H9 (cell line): ENCODE measurements around the gene AQP10. TPM values are rescaled to one million over a fixed set of nuclear protein-coding genes. Genes with fewer than 3 reads are reported as not detected.

Source experiments
- DNase-seq: peaks from one replicate; pipeline ENCODE4 v3.0.0-alpha.2; 2017
- H2AFZ ChIP-seq: one replicate; pipeline ENCODE4 v1.6.1; 2013; ENCODE audit warnings: mild to moderate bottlenecking, low read length, control low read depth, moderate library complexity
- H2AK5ac ChIP-seq: 2 replicates; pipeline ENCODE4 v1.6.1; 2013; ENCODE audit warnings: low read length, control low read depth, mixed read lengths; ENCODE audit not compliant: insufficient read length
- H2BK120ac ChIP-seq: one replicate; pipeline ENCODE4 v1.6.1; 2013; ENCODE audit warnings: low read depth, mild to moderate bottlenecking, low read length, control low read depth, inconsistent platforms; ENCODE audit not compliant: poor library complexity, severe bottlenecking
- H2BK12ac ChIP-seq: 2 replicates; pipeline ENCODE4 v1.6.1; 2013; ENCODE audit warnings: low read length, control low read depth, mixed read lengths, low read depth; ENCODE audit not compliant: insufficient read length
- H2BK15ac ChIP-seq: 2 replicates; pipeline ENCODE4 v1.6.1; 2013; ENCODE audit warnings: low read depth, low read length, control low read depth
- H2BK20ac ChIP-seq: one replicate; pipeline ENCODE4 v1.6.1; 2013; ENCODE audit warnings: low read depth, mild to moderate bottlenecking, low read length, control low read depth, inconsistent platforms; ENCODE audit not compliant: poor library complexity, severe bottlenecking
- H2BK5ac ChIP-seq: 2 replicates; pipeline ENCODE4 v1.6.1; 2013; ENCODE audit warnings: low read length, control low read depth, mixed read lengths; ENCODE audit not compliant: insufficient read length
- H3K14ac ChIP-seq: 2 replicates; pipeline ENCODE4 v1.6.1; 2013; ENCODE audit warnings: low read length, control low read depth; ENCODE audit not compliant: insufficient read depth
- H3K18ac ChIP-seq: 2 replicates; pipeline ENCODE4 v1.6.1; 2013; ENCODE audit warnings: low read depth, mild to moderate bottlenecking, mixed read lengths, low read length, control low read depth; ENCODE audit not compliant: insufficient read length
- H3K23ac ChIP-seq: 2 replicates; pipeline ENCODE4 v1.6.1; 2013; ENCODE audit warnings: low read length, control low read depth, mixed read lengths, low read depth; ENCODE audit not compliant: insufficient read length
- H3K23me2 ChIP-seq: 2 replicates; pipeline ENCODE4 v1.6.1; 2013; ENCODE audit warnings: low read depth, mild to moderate bottlenecking, mixed read lengths, low read length, control low read depth; ENCODE audit not compliant: insufficient read length, poor library complexity, severe bottlenecking
- H3K27ac ChIP-seq: 2 replicates; pipeline ENCODE4 v1.5.1; 2013; ENCODE audit warnings: low read length, control low read depth, mixed read lengths, low read depth; ENCODE audit not compliant: insufficient read length
- H3K27me3 ChIP-seq: 2 replicates; pipeline ENCODE4 v1.6.1; 2013; ENCODE audit warnings: low read length, control low read depth, inconsistent platforms; ENCODE audit not compliant: insufficient read depth
- H3K4ac ChIP-seq: 2 replicates; pipeline ENCODE4 v1.6.1; 2013; ENCODE audit warnings: low read depth, mild to moderate bottlenecking, control low read depth, inconsistent platforms, low read length, moderate library complexity
- H3K4me1 ChIP-seq: 2 replicates; pipeline ENCODE4 v1.6.1; 2013; ENCODE audit warnings: low read length, control low read depth, inconsistent platforms; ENCODE audit not compliant: insufficient read depth
- H3K4me2 ChIP-seq: 2 replicates; pipeline ENCODE4 v1.6.1; 2013; ENCODE audit warnings: low read length, control low read depth, mixed read lengths; ENCODE audit not compliant: insufficient read length, insufficient read depth
- H3K56ac ChIP-seq: 2 replicates; pipeline ENCODE4 v1.6.1; 2013; ENCODE audit warnings: low read depth, mild to moderate bottlenecking, mixed read lengths, low read length, control low read depth; ENCODE audit not compliant: insufficient read length
- H3K79me1 ChIP-seq: 2 replicates; pipeline ENCODE4 v1.6.1; 2013; ENCODE audit warnings: low read depth, mild to moderate bottlenecking, moderate library complexity, low read length, control low read depth, inconsistent platforms; ENCODE audit not compliant: insufficient read depth, poor library complexity, severe bottlenecking
- H3K79me2 ChIP-seq: 2 replicates; pipeline ENCODE4 v1.6.1; 2013; ENCODE audit warnings: low read length, control low read depth, inconsistent platforms; ENCODE audit not compliant: insufficient read depth
- H3K9ac ChIP-seq: 2 replicates; pipeline ENCODE4 v1.6.1; 2013; ENCODE audit warnings: low read length, control low read depth, mixed read lengths; ENCODE audit not compliant: insufficient read length; ENCODE audit errors: extremely low read depth
- H3K9me3 ChIP-seq: one replicate; pipeline ENCODE4 v1.6.1; 2013; ENCODE audit warnings: low read depth, low read length, inconsistent platforms; ENCODE audit not compliant: control insufficient read depth
- H3T11ph ChIP-seq: one replicate; pipeline ENCODE4 v1.6.1; 2013; ENCODE audit warnings: mild to moderate bottlenecking, low read length, control low read depth, inconsistent platforms
- H4K20me1 ChIP-seq: one replicate; pipeline ENCODE4 v1.6.1; 2013; ENCODE audit not compliant: control insufficient read depth, insufficient read length, insufficient read depth
- H4K5ac ChIP-seq: 2 replicates; pipeline ENCODE4 v1.6.1; 2013; ENCODE audit warnings: low read depth, mild to moderate bottlenecking, mixed read lengths, low read length, control low read depth; ENCODE audit not compliant: insufficient read length
- H4K8ac ChIP-seq: replicated peaks from 2 replicates; pipeline ENCODE4 v1.6.1; 2013; ENCODE audit warnings: low read length, control low read depth, mixed read lengths, low read depth; ENCODE audit not compliant: insufficient read length
- H4K91ac ChIP-seq: 2 replicates; pipeline ENCODE4 v1.6.1; 2013; ENCODE audit warnings: low read depth, mild to moderate bottlenecking, moderate library complexity, mixed read lengths, low read length, control low read depth; ENCODE audit not compliant: insufficient read length
- H3K27ac Mint-ChIP-seq, 3 experiments: 2 replicates in 2 of 3; 3 replicates in 1 of 3; pipeline ENCODE4 v1.8.0; 2020 to 2021; ENCODE audit warnings: mixed read lengths in 3 of 3, mild to moderate bottlenecking in 1 of 3, moderate library complexity in 1 of 3
- H3K27me3 Mint-ChIP-seq: 2 replicates; pipeline ENCODE4 v1.8.0; 2021; ENCODE audit warnings: low read depth, mild to moderate bottlenecking, moderate library complexity, mixed read lengths
- H3K36me3 Mint-ChIP-seq, 3 experiments: 2 replicates in 2 of 3; 3 replicates in 1 of 3; pipeline ENCODE4 v1.8.0; 2020 to 2021; ENCODE audit warnings: low read depth in 3 of 3, mixed read lengths in 3 of 3; ENCODE audit not compliant: insufficient read depth in 1 of 3
- H3K4me1 Mint-ChIP-seq, 2 experiments: 2 replicates each; pipeline ENCODE4 v1.8.0; 2020; ENCODE audit warnings: mixed read lengths in 2 of 2
- H3K4me3 Mint-ChIP-seq, 2 experiments: 2 replicates in 1 of 2; 3 replicates in 1 of 2; pipeline ENCODE4 v1.8.0; 2020 to 2021; ENCODE audit warnings: mild to moderate bottlenecking in 2 of 2, mixed read lengths in 2 of 2, moderate library complexity in 1 of 2
- H3K9me3 Mint-ChIP-seq, 2 experiments: 2 replicates in 1 of 2; 3 replicates in 1 of 2; pipeline ENCODE4 v1.8.0; 2020; ENCODE audit warnings: mild to moderate bottlenecking in 2 of 2, mixed read lengths in 2 of 2, moderate library complexity in 1 of 2
- WGBS: extraction: QIAGEN DNeasy Blood & Tissue Kit; methylation state at CpG from one replicate; pipeline ENCODE4 v1.1.7; 2013; ENCODE audit warnings: missing lambda C conversion rate, low lambda C conversion rate, mixed read lengths; ENCODE audit not compliant: insufficient read length; ENCODE audit errors: extremely low coverage; 5-methylcytosine and 5-hydroxymethylcytosine counted together
- total RNA-seq: library from RNA; stranded (reverse); gene quantifications from 2 replicates; pipeline ENCODE4 v1.2.1, GENCODE V29; 2021
- TF ChIP-seq, protein P1 (sequence below): fragments of 200-600 bp; sonication (generic); conservative IDR thresholded peaks from 3 replicates; pipeline ENCODE4 v1.8.0; 2021; ENCODE audit warnings: antibody characterized with exemption, mild to moderate bottlenecking

Gene AQP10
- total RNA-seq, 1 experiment from 2014 or later, result not detected

DNA sequence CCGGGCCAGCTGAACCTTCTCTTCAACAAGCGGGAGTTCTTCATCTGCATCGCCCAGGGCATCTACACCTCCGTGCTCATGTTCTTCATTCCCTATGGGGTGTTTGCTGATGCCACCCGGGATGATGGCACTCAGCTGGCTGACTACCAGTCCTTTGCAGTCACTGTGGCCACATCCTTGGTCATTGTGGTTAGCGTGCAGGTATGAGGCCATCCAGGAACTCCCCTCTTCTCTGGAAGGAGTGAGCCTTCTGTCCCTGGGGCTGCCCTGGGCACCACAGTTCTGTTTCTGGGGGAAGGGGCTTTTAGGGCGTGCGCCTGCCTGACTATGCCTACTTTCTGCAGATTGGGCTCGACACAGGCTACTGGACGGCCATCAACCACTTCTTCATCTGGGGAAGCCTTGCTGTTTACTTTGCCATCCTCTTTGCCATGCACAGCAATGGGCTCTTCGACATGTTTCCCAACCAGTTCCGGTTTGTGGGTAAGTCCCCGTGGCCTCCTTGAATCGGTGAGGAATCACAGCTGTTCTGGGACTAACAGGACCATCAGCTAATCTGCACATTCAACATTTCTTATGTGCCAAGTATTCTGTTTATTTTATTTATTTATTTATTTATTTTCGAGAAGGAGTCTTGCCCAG is 25.5 kb downstream of the AQP10 start:
- no peak overlapping the region for H3K27ac Mint-ChIP-seq
- Histone ChIP-seq H3T11ph (no peak overlapping the region), H3K79me2 (no peaks in the 10 kb centered on the region), H3K56ac (no peak overlapping the region), H3K79me1 (no peaks in the 10 kb centered on the region), H3K27ac (no peak overlapping the region), H3K23me2 (no peaks in the 10 kb centered on the region), H3K4ac (no peak overlapping the region), H2BK5ac (no peak overlapping the region), H3K27me3 (no peaks in the 10 kb centered on the region), H2BK12ac (no peak overlapping the region), H2BK120ac (no peak overlapping the region), H4K20me1 (no peaks in the 10 kb centered on the region), H3K18ac (no peak overlapping the region), H3K14ac (no peak overlapping the region), H2BK15ac (no peak overlapping the region), H4K5ac (no peak overlapping the region), H3K4me2 (no peak overlapping the region), H4K8ac (no peak overlapping the region), H3K9ac (no peak overlapping the region), H2AFZ (no peak overlapping the region), H4K91ac (no peak overlapping the region), H3K23ac (no peak overlapping the region), H3K4me1 (no peaks in the 10 kb centered on the region), H2BK20ac (no peak overlapping the region), H3K9me3 (no peaks in the 10 kb centered on the region), H2AK5ac (no peak overlapping the region)
- no peaks in the 10 kb centered on the region; the same call in 1 of the 2 replicates for H3K27me3 Mint-ChIP-seq
- WGBS, result no CpG with 5 or more reads among the region's 15 CpGs
- no peak for DNase-seq
- peaks cover 48 to 77% (median 74%) of the 10 kb centered on the region in 3 experiments for H3K36me3 Mint-ChIP-seq
- TF ChIP-seq, protein P1, sequence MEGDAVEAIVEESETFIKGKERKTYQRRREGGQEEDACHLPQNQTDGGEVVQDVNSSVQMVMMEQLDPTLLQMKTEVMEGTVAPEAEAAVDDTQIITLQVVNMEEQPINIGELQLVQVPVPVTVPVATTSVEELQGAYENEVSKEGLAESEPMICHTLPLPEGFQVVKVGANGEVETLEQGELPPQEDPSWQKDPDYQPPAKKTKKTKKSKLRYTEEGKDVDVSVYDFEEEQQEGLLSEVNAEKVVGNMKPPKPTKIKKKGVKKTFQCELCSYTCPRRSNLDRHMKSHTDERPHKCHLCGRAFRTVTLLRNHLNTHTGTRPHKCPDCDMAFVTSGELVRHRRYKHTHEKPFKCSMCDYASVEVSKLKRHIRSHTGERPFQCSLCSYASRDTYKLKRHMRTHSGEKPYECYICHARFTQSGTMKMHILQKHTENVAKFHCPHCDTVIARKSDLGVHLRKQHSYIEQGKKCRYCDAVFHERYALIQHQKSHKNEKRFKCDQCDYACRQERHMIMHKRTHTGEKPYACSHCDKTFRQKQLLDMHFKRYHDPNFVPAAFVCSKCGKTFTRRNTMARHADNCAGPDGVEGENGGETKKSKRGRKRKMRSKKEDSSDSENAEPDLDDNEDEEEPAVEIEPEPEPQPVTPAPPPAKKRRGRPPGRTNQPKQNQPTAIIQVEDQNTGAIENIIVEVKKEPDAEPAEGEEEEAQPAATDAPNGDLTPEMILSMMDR, result no peak
- H3K4me3 Mint-ChIP-seq, result no peak overlapping the region
- H3K9me3 Mint-ChIP-seq, result no peaks in the 10 kb centered on the region
- peaks cover 9 to 14% of the 10 kb centered on the region in 2 experiments for H3K4me1 Mint-ChIP-seq
